Stimulated activated naive CD8-positive, alpha-beta T cell treated with anti-CD3 and anti-CD28 coated beads, Interleukin-15, amount 100 ng/mL, for 72 hours (primary cell): ENCODE measurements around the gene NRG2.

Experiments
- ATAC-seq: fragments of 150-1000 bp; cut with Tn5 transposase; 2 replicates; pipeline ENCODE4 v1.10.0; 2021; ENCODE audit warnings: mild to moderate bottlenecking, moderate library complexity
- DNase-seq, 2 donors: peaks; one replicate each; pipeline ENCODE4 v3.0.0; 2021 to 2022
- H3K27ac Mint-ChIP-seq, 2 donors: one replicate each; pipeline ENCODE4 v1.8.0; 2022; ENCODE audit warnings: mild to moderate bottlenecking in 2 of 2, mixed read lengths in 2 of 2, moderate library complexity in 2 of 2
- H3K27me3 Mint-ChIP-seq: one replicate; pipeline ENCODE4 v1.8.0; 2022; ENCODE audit warnings: mixed read lengths
- H3K4me1 Mint-ChIP-seq: one replicate; pipeline ENCODE4 v1.8.0; 2022; ENCODE audit warnings: mild to moderate bottlenecking, mixed read lengths
- H3K4me3 Mint-ChIP-seq, 2 donors: one replicate each; pipeline ENCODE4 v1.8.0; 2022; ENCODE audit warnings: mild to moderate bottlenecking in 2 of 2, mixed read lengths in 2 of 2, moderate library complexity in 1 of 2
- H3K9me3 Mint-ChIP-seq, 2 donors: one replicate each; pipeline ENCODE4 v1.8.0; 2022; ENCODE audit warnings: mixed read lengths in 2 of 2

Gene NRG2

DNA sequence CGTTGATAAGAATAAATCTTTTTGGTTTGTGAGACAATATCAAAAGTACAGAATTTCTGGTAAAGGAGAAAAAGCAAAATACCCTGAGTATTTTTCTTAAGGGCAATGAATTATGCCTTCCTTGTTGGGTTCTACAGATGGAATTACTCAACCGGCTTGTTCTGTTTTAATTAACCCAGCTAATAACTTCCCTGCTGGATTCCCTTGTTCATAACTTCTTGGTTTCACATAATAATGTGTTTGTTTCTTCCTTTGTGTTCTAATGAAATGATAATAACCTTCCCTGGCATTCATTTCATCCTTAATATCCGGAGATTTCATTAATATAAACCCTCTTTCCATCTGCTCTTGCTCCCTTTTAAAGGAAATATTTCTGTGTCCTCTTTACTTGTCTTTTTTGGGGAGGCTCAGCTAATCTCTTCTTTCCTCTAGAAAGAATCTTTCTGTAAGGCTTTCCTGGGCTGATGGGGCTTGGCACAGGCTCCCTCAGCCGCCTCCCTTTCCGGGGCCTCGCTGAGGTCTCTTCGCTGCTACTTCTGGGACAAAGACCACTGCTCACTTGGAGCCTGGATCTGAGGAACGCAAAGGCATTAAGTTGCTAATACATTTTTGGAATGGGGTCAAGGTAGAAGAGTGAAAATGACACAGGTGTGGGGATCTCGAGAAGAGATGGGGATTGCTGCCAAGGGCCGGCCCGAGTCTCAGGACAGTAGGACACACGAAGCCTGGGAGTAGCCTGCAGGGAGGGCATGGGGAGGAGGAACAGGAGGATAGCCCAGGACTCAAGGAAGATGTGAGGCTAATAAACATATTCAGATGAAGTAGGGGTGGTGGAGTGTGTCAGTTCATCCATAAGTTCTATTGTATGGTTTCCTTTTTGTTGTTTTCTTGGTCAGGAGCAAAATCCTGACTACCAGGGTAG lies 118.5 kb downstream of the NRG2 start:
- no peaks in the 10 kb centered on the region for H3K9me3 Mint-ChIP-seq
- H3K27me3 Mint-ChIP-seq = peaks cover 18% of the 10 kb centered on the region
- peaks cover 6% of the 10 kb centered on the region for H3K4me1 Mint-ChIP-seq
- ATAC-seq (no peak), DNase-seq (no peak)
- H3K4me3 Mint-ChIP-seq = no peak overlapping the region
- H3K27ac Mint-ChIP-seq = no peak overlapping the region

- ATAC-seq (no peak), DNase-seq (no peak)
- H3K27me3 Mint-ChIP-seq = peaks cover 17% of the 10 kb centered on the region
- H3K27ac Mint-ChIP-seq = no peak overlapping the region
- H3K4me1 Mint-ChIP-seq = no peaks in the 10 kb centered on the region
- no peak overlapping the region for H3K4me3 Mint-ChIP-seq
- no peaks in the 10 kb centered on the region for H3K9me3 Mint-ChIP-seq
Observed at GRCh38 chr5:139919308-139919707, 123.8 kb downstream of the NRG2 start.

GRCh38 chr5:139915834-139916233 lies 127.3 kb downstream of the NRG2 start:
- H3K4me3 Mint-ChIP-seq = no peak overlapping the region
- H3K9me3 Mint-ChIP-seq = no peaks in the 10 kb centered on the region
- no peaks in the 10 kb centered on the region for H3K4me1 Mint-ChIP-seq
- ATAC-seq (no peak), DNase-seq (no peak)
- H3K27ac Mint-ChIP-seq = no peak overlapping the region
- H3K27me3 Mint-ChIP-seq = peaks cover 31% of the 10 kb centered on the region

DNA sequence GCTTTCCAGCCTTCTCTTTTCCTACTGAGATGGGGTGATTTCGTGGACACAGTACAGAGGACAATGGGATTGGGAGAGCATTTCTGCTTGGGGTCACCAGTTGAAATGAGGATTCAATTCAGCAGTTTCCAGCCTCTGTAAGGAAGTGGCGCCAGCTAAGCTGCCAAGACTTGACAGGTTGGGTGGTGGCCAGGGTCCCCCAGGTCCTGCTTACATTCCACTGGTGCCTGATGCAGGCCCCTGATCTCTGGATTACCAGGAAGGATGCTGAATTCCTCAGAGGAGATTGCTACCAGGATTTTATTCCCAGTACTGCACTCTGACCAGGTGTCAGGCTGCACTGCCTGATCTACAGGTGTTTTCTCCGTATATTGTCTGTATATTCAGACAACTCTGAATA lies 127.8 kb downstream of the NRG2 start:
- H3K27me3 Mint-ChIP-seq = peaks cover 36% of the 10 kb centered on the region
- ATAC-seq (no peak), DNase-seq (no peak)
- no peaks in the 10 kb centered on the region for H3K9me3 Mint-ChIP-seq
- H3K27ac Mint-ChIP-seq = no peak overlapping the region
- no peaks in the 10 kb centered on the region for H3K4me1 Mint-ChIP-seq
- H3K4me3 Mint-ChIP-seq = no peak overlapping the region

DNA sequence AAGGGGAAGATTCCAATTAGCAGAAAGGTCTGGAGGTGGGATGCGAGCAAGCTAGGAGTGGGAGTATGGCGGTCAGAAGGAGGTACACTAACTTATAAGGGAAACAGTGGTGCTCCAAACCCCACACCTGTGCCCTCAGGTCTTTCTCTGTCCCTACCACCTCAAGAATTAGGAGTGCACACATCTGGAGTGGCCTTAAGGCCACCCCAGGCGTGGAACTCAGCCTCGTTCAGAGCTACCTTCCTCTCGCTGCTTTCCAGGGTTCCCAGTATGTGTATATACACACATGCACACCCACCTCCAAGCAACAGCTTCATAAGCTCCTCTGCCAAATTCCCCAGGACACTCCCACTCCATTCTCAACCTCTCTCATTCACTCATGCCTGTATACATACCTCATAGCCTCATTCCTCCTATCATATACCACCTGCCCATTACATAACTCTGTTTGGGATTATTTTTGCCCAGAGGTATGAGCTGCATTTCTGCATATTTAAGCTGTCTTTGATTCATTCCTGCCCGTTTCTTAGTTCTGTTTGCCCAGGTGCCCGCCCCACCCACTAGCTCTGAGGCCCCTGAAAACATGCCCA lies 128.8 kb downstream of the NRG2 start:
- Mint-ChIP-seq H3K27ac (no peak overlapping the region), H3K4me1 (no peaks in the 10 kb centered on the region), H3K9me3 (no peaks in the 10 kb centered on the region), H3K27me3 (peaks cover 36% of the 10 kb centered on the region), H3K4me3 (no peak overlapping the region)
- no peak for DNase-seq
- ATAC-seq = no peak

DNA sequence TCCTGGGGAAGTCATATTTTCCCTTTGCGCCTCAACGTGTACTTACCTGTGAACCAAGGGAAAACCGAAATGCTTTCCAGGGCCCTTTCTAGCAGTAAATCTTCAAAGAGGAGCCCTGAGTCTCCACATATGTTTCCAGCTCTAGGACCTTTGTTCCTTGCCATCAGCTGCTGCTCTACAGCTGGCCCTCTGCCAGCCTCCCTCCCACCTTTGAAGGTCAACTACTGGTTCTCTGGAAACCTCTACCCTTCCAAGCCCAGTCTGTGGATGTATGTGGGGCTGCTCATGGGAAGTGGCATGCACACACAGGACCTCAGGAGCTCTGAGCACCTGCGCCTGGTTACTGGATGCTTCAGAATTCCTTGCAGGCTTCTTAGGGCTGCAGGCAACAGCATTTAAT lies 130.3 kb downstream of the NRG2 start:
- no peak overlapping the region for H3K27ac Mint-ChIP-seq

GRCh38 chr5:139912158-139912557 lies 130.9 kb downstream of the NRG2 start:
- DNase-seq = no peak
- H3K27me3 Mint-ChIP-seq = peaks cover 36% of the 10 kb centered on the region
- H3K4me3 Mint-ChIP-seq = no peak overlapping the region
- no peaks in the 10 kb centered on the region for H3K4me1 Mint-ChIP-seq
- no peaks in the 10 kb centered on the region for H3K9me3 Mint-ChIP-seq
- H3K27ac Mint-ChIP-seq = no peak overlapping the region
- ATAC-seq = no peak

More for the DNA sequence above, 130.3 kb downstream of the NRG2 start:
- DNase-seq (no peak), ATAC-seq (no peak)
- no peaks in the 10 kb centered on the region for H3K9me3 Mint-ChIP-seq
- H3K4me3 Mint-ChIP-seq = no peak overlapping the region
- no peaks in the 10 kb centered on the region for H3K4me1 Mint-ChIP-seq
- H3K27me3 Mint-ChIP-seq = peaks cover 36% of the 10 kb centered on the region

- H3K4me3 Mint-ChIP-seq = no peak overlapping the region
- no peak for ATAC-seq
- no peaks in the 10 kb centered on the region for H3K9me3 Mint-ChIP-seq
- H3K27ac Mint-ChIP-seq = no peak overlapping the region
- H3K4me1 Mint-ChIP-seq = no peaks in the 10 kb centered on the region
- peaks cover 36% of the 10 kb centered on the region for H3K27me3 Mint-ChIP-seq
- DNase-seq = no peak
Observed at GRCh38 chr5:139911425-139912120, 131.5 kb downstream of the NRG2 start.

- no peaks in the 10 kb centered on the region for H3K4me1 Mint-ChIP-seq
- no peak for DNase-seq
- H3K27me3 Mint-ChIP-seq = peaks cover 34% of the 10 kb centered on the region
- H3K4me3 Mint-ChIP-seq = no peak overlapping the region
- peak overlapping the region in 1 of 2 donors; percentile 2 for H3K27ac Mint-ChIP-seq
- H3K9me3 Mint-ChIP-seq = no peaks in the 10 kb centered on the region
- ATAC-seq = no peak
Observed at GRCh38 chr5:139910901-139911300, 132.2 kb downstream of the NRG2 start.

DNA sequence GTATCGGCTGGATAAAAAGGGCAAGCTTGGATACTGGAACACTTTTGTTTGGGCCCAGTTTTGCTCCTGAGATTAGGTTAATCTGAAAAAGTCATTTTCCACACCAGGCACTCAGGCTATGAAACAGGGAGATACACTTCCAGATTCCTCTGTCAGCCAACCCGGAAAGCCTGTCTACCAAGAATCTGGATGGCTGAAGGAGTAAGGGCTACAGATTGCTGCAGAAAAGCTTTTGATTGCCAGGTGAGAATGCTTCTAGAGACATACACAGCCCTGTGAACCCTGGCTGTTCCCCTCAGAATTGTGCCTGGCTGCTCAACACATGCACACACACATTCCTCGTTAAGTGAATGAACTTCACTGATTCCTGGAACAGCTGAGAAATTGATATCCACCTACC lies 133.1 kb downstream of the NRG2 start:
- H3K4me1 Mint-ChIP-seq = no peaks in the 10 kb centered on the region
- no peak for ATAC-seq
- H3K9me3 Mint-ChIP-seq = no peaks in the 10 kb centered on the region
- H3K27me3 Mint-ChIP-seq = peaks cover 25% of the 10 kb centered on the region
- H3K4me3 Mint-ChIP-seq = no peak overlapping the region
- DNase-seq = no peak
- H3K27ac Mint-ChIP-seq = no peak overlapping the region

GRCh38 chr5:139908749-139909148 lies 134.3 kb downstream of the NRG2 start:
- Mint-ChIP-seq H3K27me3 (peaks cover 20% of the 10 kb centered on the region), H3K4me3 (no peak overlapping the region), H3K4me1 (peaks cover under 1% of the 10 kb centered on the region), H3K27ac (no peak overlapping the region), H3K9me3 (no peaks in the 10 kb centered on the region)
- ATAC-seq (no peak), DNase-seq (peak in 1 of 2 donors; percentile 6)

DNA sequence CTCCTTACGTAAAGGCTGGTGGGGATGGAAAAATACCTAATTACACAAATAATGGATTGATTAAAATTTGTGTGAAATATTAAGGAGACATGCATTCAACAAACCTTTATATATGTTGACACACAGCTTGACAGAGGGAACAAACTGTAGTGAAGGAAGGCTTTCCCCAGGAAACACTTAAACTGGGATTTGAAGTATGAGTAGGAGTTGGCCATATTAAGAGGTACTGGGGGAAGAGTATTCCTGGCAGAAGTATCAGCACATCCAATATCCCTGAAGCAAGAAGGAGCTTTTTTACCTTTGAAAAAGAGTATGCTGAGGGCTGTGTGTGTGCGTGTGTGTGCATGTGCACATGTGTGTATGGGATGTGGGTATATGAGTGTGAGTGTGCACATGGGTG lies 136.4 kb downstream of the NRG2 start:
- no peaks in the 10 kb centered on the region for H3K9me3 Mint-ChIP-seq
- H3K4me1 Mint-ChIP-seq = peaks cover 6% of the 10 kb centered on the region
- DNase-seq = no peak
- no peak overlapping the region for H3K27ac Mint-ChIP-seq
- ATAC-seq = no peak
- H3K27me3 Mint-ChIP-seq = peaks cover 30% of the 10 kb centered on the region
- H3K4me3 Mint-ChIP-seq = no peak overlapping the region

GRCh38 chr5:139904816-139905661 lies 138.1 kb downstream of the NRG2 start:
- H3K27ac Mint-ChIP-seq = no peak overlapping the region
- peaks cover 6% of the 10 kb centered on the region for H3K4me1 Mint-ChIP-seq
- peaks cover 37% of the 10 kb centered on the region for H3K27me3 Mint-ChIP-seq
- H3K4me3 Mint-ChIP-seq = no peak overlapping the region
- no peak for ATAC-seq
- DNase-seq = no peak
- H3K9me3 Mint-ChIP-seq = no peaks in the 10 kb centered on the region

- H3K4me3 Mint-ChIP-seq = no peak overlapping the region
- no peak overlapping the region for H3K27ac Mint-ChIP-seq
- peaks cover 42% of the 10 kb centered on the region for H3K27me3 Mint-ChIP-seq
- peaks cover 6% of the 10 kb centered on the region for H3K4me1 Mint-ChIP-seq
- ATAC-seq = no peak
- H3K9me3 Mint-ChIP-seq = no peaks in the 10 kb centered on the region
- DNase-seq = no peak
Observed at GRCh38 chr5:139904566-139904815, 138.6 kb downstream of the NRG2 start.

DNA sequence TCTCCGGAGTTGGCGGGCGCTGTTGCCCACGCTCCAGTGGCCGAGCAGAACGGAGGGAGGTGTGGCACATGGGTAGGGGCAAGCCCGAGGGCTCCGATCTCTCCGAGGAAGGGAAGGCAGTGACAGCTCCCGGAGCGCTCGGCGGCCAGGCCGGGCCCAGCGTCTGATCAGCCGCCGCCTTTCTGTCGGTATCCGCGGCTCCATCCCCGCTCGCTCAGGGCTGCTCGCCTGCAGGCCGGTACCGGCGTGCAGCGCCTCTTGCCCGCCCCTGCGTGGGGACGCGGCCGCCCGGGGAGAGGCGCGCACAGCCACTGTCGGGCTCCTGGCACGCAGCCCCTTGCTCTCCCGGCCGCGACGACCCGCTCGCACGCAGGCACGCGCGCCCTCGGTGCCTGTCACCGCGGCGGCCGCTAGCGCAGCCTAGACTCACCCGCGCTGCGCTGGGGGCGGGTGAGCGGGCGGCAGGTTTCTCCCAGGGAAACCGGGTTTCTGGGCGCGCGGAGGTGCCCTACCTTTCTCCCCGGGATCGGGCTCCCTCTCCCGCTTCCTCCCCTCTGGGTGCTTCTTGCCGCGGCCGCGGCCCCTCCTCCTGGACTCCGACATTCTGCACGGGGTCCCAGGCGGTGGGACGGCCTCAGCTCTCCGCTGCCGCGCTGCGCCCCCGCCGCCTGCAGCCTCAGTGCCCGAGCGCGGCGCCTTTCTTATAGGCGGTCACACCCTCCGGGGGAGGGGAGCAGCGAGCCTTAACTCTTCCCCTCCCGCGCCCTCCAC lies 139.1 kb downstream of the NRG2 start:
- Mint-ChIP-seq H3K27me3 (peaks cover 46% of the 10 kb centered on the region), H3K27ac (no peak overlapping the region), H3K4me3 (peak overlapping the region; percentile 19 to 60), H3K9me3 (no peaks in the 10 kb centered on the region), H3K4me1 (peaks cover 6% of the 10 kb centered on the region)
- DNase-seq = peak in 1 of 2 donors; percentile 13
- ATAC-seq = peak; percentile 69
